Measurements from ENCODE around the gene KCP. TPM values are rescaled to one million over a fixed set of nuclear protein-coding genes. Genes with fewer than 3 reads are reported as not detected.

The KCP gene
- total RNA-seq, 3 donors from 2014 or later: 0.33 to 2.2 (median 0.88) TPM

- intact Hi-C loops (cut with DNase I; ENCODE audit: low total_unique reads): no loop called here
- no peaks in the 10 kb centered on the region for H3K36me3 ChIP-seq
- H3K4me1 ChIP-seq: no peaks in the 10 kb centered on the region
- no peak for DNase-seq (ENCODE audit: low spot score in 2 of 2)
- no peaks in the 10 kb centered on the region for H3K27me3 ChIP-seq
- H3K4me3 ChIP-seq: no peak overlapping the region
- H3K9me3 ChIP-seq: no peaks in the 10 kb centered on the region
- no peak overlapping the region for H3K27ac ChIP-seq
- TF ChIP-seq POLR2AphosphoS5 (IDR thresholded peaks at IDR 0.05): no peak
- TF ChIP-seq CTCF (IDR thresholded peaks at IDR 0.05): no peak
These were observed 18.6 kb upstream of the KCP start for GRCh38 chr7:128928882-128929788.

- no peak overlapping the region for H3K27ac ChIP-seq
- no peak for TF ChIP-seq CTCF (IDR thresholded peaks at IDR 0.05)
- TF ChIP-seq POLR2AphosphoS5 (IDR thresholded peaks at IDR 0.05): no peak
- no peak for TF ChIP-seq POLR2A (IDR thresholded peaks at IDR 0.05)
- no peaks in the 10 kb centered on the region for H3K4me1 ChIP-seq
- no peaks in the 10 kb centered on the region for H3K36me3 ChIP-seq
- no peaks in the 10 kb centered on the region for H3K27me3 ChIP-seq
- no peak for DNase-seq (ENCODE audit: low spot score in 2 of 2)
- intact Hi-C loops (cut with DNase I; ENCODE audit: low total_unique reads): no loop called here
- H3K4me3 ChIP-seq: no peak overlapping the region
- no peaks in the 10 kb centered on the region for H3K9me3 ChIP-seq
These were observed 17.8 kb upstream of the KCP start for GRCh38 chr7:128928159-128928813.

- TF ChIP-seq CTCF (IDR thresholded peaks at IDR 0.05): no peak
- TF ChIP-seq POLR2A (IDR thresholded peaks at IDR 0.05): no peak
- TF ChIP-seq POLR2AphosphoS5 (IDR thresholded peaks at IDR 0.05): no peak
- Histone ChIP-seq H3K4me3 (no peak overlapping the region), H3K36me3 (no peaks in the 10 kb centered on the region), H3K9me3 (no peaks in the 10 kb centered on the region), H3K27me3 (no peaks in the 10 kb centered on the region), H3K27ac (no peak overlapping the region), H3K4me1 (no peaks in the 10 kb centered on the region)
- intact Hi-C loops (cut with DNase I; ENCODE audit: low total_unique reads): no loop called here
- DNase-seq (ENCODE audit: low spot score in 2 of 2): no peak
These were observed 14.4 kb upstream of the KCP start for GRCh38 chr7:128924707-128925588.

GRCh38 chr7:128923411-128923800, 12.9 kb upstream of the KCP start:
- Histone ChIP-seq H3K4me3 (no peak overlapping the region), H3K4me1 (no peaks in the 10 kb centered on the region), H3K27ac (no peak overlapping the region), H3K27me3 (no peaks in the 10 kb centered on the region), H3K9me3 (no peaks in the 10 kb centered on the region), H3K36me3 (no peaks in the 10 kb centered on the region)
- intact Hi-C loops (cut with DNase I; ENCODE audit: low total_unique reads): no loop called here
- DNase-seq (ENCODE audit: low spot score in 2 of 2): no peak
- TF ChIP-seq POLR2AphosphoS5 (IDR thresholded peaks at IDR 0.05) (no peak), CTCF (IDR thresholded peaks at IDR 0.05) (no peak), POLR2A (IDR thresholded peaks at IDR 0.05) (no peak)

All from breast epithelium (tissue), 4 donors.